ENCODE results near the gene LILRA1. TPM values are rescaled to one million over a fixed set of nuclear protein-coding genes. Genes with fewer than 3 reads are reported as not detected.

Gene LILRA1
- total RNA-seq, 3 donors from 2014 or later (not counting 1 experiment from before 2014, with no cell fraction given) = 1.4 to 13.0 (median 6.1) TPM

GRCh38 chr19:54554896-54555295 is 38.5 kb upstream of the LILRA1 start:
- Histone ChIP-seq H3K27me3 (ENCODE audit: control insufficient read depth, insufficient read depth, low read length) (peaks cover 10% of the 10 kb centered on the region), H3K4me1 (ENCODE audit: control insufficient read depth, insufficient read depth, low read length) (peaks cover 20% of the 10 kb centered on the region), H3K4me3 (ENCODE audit: low read length) (no peak overlapping the region), H3K36me3 (ENCODE audit: control insufficient read depth, insufficient read depth, low read length) (no peaks in the 10 kb centered on the region), H3K27ac (ENCODE audit: low read length) (no peak overlapping the region), H3K9me3 (ENCODE audit: control insufficient read depth, insufficient read depth, low read length) (no peaks in the 10 kb centered on the region)
- no peak for ATAC-seq
- DNase-seq = peak in 1 of 2 donors; percentile 12
- no peak for TF ChIP-seq CTCF (IDR thresholded peaks at IDR 0.05)
- WGBS (ENCODE audit: insufficient coverage) = 79% methylated on average over 16 of the region's 16 CpGs
- intact Hi-C loops (cut with micrococcal nuclease) = loop anchor here (5.0 kb wide), 2 partner anchors 38 to 73 kb away; no protein-coding TSS in a partner anchor
- no peaks in the 10 kb centered on the region for H3K36me3 Mint-ChIP-seq
- no peak overlapping the region for H3K27ac Mint-ChIP-seq
- H3K27me3 Mint-ChIP-seq (ENCODE audit: low read depth in 2 of 2) = peaks cover 37 to 45% of the 10 kb centered on the region in 2 donors
- H3K4me1 Mint-ChIP-seq = peaks cover 18 to 22% of the 10 kb centered on the region in 2 donors
- no peaks in the 10 kb centered on the region for H3K9me3 Mint-ChIP-seq
- no peak overlapping the region for H3K4me3 Mint-ChIP-seq

- intact Hi-C loops (cut with micrococcal nuclease) = no loop called here
- Histone ChIP-seq H3K27me3 (ENCODE audit: control insufficient read depth, insufficient read depth, low read length) (peaks cover 11% of the 10 kb centered on the region), H3K9me3 (ENCODE audit: control insufficient read depth, insufficient read depth, low read length) (no peaks in the 10 kb centered on the region), H3K4me3 (ENCODE audit: low read length) (no peak overlapping the region), H3K27ac (ENCODE audit: low read length) (no peak overlapping the region), H3K36me3 (ENCODE audit: control insufficient read depth, insufficient read depth, low read length) (no peaks in the 10 kb centered on the region), H3K4me1 (ENCODE audit: control insufficient read depth, insufficient read depth, low read length) (peaks cover 9% of the 10 kb centered on the region)
- Mint-ChIP-seq H3K36me3 (no peaks in the 10 kb centered on the region), H3K9me3 (no peaks in the 10 kb centered on the region), H3K4me3 (no peak overlapping the region), H3K4me1 (peaks cover 11 to 15% of the 10 kb centered on the region in 2 donors), H3K27me3 (ENCODE audit: low read depth in 2 of 2) (peaks cover 42 to 50% of the 10 kb centered on the region in 2 donors), H3K27ac (no peak overlapping the region)
- DNase-seq = no peak
- no CpG with 5 or more reads among the region's 1 CpG for WGBS (ENCODE audit: insufficient coverage)
- TF ChIP-seq CTCF (IDR thresholded peaks at IDR 0.05) = no peak
- ATAC-seq = no peak
These were observed 37.2 kb upstream of the LILRA1 start for GRCh38 chr19:54556194-54556593.

DNA sequence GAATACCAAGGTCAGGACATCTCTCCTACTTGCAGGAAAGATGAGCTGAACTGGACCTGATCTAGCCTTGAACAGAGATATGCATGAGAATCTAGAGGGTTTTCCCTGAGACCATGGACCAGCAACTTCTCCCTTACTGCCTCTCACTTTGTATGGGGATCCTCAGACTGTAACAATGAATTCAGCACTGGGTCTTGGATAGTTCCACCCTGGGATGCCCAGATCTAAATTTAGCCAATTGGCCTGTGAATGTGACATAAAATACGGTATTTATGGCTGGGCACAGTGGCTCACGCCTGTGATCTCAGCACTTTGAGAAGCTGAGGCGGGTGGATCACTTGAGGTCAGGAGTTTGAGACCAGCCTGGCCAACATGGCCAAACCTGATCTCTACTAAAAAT is 35.1 kb upstream of the LILRA1 start:
- intact Hi-C loops (cut with micrococcal nuclease) = no loop called here
- H3K27ac ChIP-seq (ENCODE audit: low read length) = no peak overlapping the region
- no peak overlapping the region for H3K4me3 Mint-ChIP-seq
- H3K9me3 ChIP-seq (ENCODE audit: control insufficient read depth, insufficient read depth, low read length) = no peaks in the 10 kb centered on the region
- WGBS (ENCODE audit: insufficient coverage) = 65% methylated on average over 3 of the region's 3 CpGs
- ATAC-seq (peak in 2 of 3 donors; percentile 36 to 45), DNase-seq (no peak)
- H3K27ac Mint-ChIP-seq = no peak overlapping the region
- TF ChIP-seq CTCF (IDR thresholded peaks at IDR 0.05) = no peak
- no peak overlapping the region for H3K4me3 ChIP-seq (ENCODE audit: low read length)
- H3K27me3 ChIP-seq (ENCODE audit: control insufficient read depth, insufficient read depth, low read length) = peaks cover 5% of the 10 kb centered on the region
- H3K27me3 Mint-ChIP-seq (ENCODE audit: low read depth in 2 of 2) = peaks cover 41 to 48% of the 10 kb centered on the region in 2 donors
- no peaks in the 10 kb centered on the region for H3K4me1 Mint-ChIP-seq
- no peaks in the 10 kb centered on the region for H3K36me3 ChIP-seq (ENCODE audit: control insufficient read depth, insufficient read depth, low read length)
- no peaks in the 10 kb centered on the region for H3K4me1 ChIP-seq (ENCODE audit: control insufficient read depth, insufficient read depth, low read length)
- no peaks in the 10 kb centered on the region for H3K9me3 Mint-ChIP-seq
- H3K36me3 Mint-ChIP-seq = no peaks in the 10 kb centered on the region

DNA sequence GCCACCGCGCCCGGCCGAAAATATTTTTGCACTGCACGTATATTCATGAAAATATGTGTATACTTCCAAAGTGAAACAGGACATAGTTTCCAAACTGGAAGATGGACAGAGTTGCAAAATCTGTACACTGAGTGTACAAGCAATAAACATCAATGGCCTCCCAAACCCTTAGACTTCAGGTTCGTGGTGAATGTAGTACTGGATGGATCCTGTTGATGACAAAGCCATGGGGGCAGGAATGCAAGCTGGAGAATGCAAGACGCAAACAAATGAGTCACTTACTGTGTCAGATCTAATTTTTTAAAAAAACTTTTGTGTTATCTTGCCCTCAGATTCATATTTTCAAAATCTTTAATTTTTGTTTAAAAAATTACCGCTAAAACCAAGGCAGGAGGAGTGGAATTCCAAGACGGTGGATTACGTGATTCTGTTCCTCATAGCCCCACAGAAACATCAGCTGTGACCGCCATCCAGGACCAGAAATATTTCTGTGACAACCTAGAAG is 32.5 kb upstream of the LILRA1 start:
- H3K4me1 Mint-ChIP-seq = no peaks in the 10 kb centered on the region
- TF ChIP-seq CTCF (IDR thresholded peaks at IDR 0.05) = no peak
- Histone ChIP-seq H3K4me3 (ENCODE audit: low read length) (no peak overlapping the region), H3K4me1 (ENCODE audit: control insufficient read depth, insufficient read depth, low read length) (no peaks in the 10 kb centered on the region), H3K27ac (ENCODE audit: low read length) (no peak overlapping the region), H3K9me3 (ENCODE audit: control insufficient read depth, insufficient read depth, low read length) (no peaks in the 10 kb centered on the region), H3K27me3 (ENCODE audit: control insufficient read depth, insufficient read depth, low read length) (peaks cover 5% of the 10 kb centered on the region), H3K36me3 (ENCODE audit: control insufficient read depth, insufficient read depth, low read length) (no peaks in the 10 kb centered on the region)
- no peaks in the 10 kb centered on the region for H3K36me3 Mint-ChIP-seq
- peaks cover 31 to 47% of the 10 kb centered on the region in 2 donors for H3K27me3 Mint-ChIP-seq (ENCODE audit: low read depth in 2 of 2)
- ATAC-seq (no peak), DNase-seq (no peak)
- H3K4me3 Mint-ChIP-seq = no peak overlapping the region
- 88% methylated on average over 11 of the region's 11 CpGs for WGBS (ENCODE audit: insufficient coverage)
- no peak overlapping the region for H3K27ac Mint-ChIP-seq
- intact Hi-C loops (cut with micrococcal nuclease) = no loop called here
- H3K9me3 Mint-ChIP-seq = no peaks in the 10 kb centered on the region

Data from natural killer cell (primary cell).